Astrocyte (in vitro differentiated cells and primary cell): Measurements from ENCODE around the gene SLC44A3. TPM values are rescaled to one million over a fixed set of nuclear protein-coding genes. Genes with fewer than 3 reads are reported as not detected.

Source experiments
- DNase-seq: peaks from one replicate; pipeline ENCODE4 v3.0.0-alpha.2; 2010; ENCODE audit warnings: low read depth
- FAIRE-seq: peaks from 2 replicates; lab custom pipeline; 2011; peaks lifted over from hg19 to GRCh38; lab: Jason Lieb, UNC
- H2AFZ ChIP-seq: 2 replicates; pipeline ENCODE4 v1.6.0; 2012; ENCODE audit warnings: low read depth, low read length, inconsistent platforms
- H3K27ac ChIP-seq: 2 replicates; pipeline ENCODE4 v1.5.1; 2011; ENCODE audit warnings: low read depth, low read length, inconsistent platforms
- H3K27me3 ChIP-seq: 2 replicates; pipeline ENCODE4 v1.6.0; 2011; ENCODE audit warnings: low read length, inconsistent platforms; ENCODE audit not compliant: insufficient read depth
- H3K36me3 ChIP-seq: 2 replicates; pipeline ENCODE4 v1.5.1; 2011; ENCODE audit warnings: low read length, inconsistent platforms; ENCODE audit not compliant: insufficient read depth
- H3K4me1 ChIP-seq: 2 replicates; pipeline ENCODE4 v1.5.1; 2011; ENCODE audit warnings: low read length, inconsistent platforms; ENCODE audit not compliant: insufficient read depth
- H3K4me2 ChIP-seq: 2 replicates; pipeline ENCODE4 v1.6.0; 2012; ENCODE audit warnings: low read length, inconsistent platforms
- H3K4me3 ChIP-seq: 2 replicates; pipeline ENCODE4 v1.5.1; 2011; ENCODE audit warnings: low read depth, mild to moderate bottlenecking, low read length, inconsistent platforms; ENCODE audit not compliant: insufficient read depth
- H3K79me2 ChIP-seq: 2 replicates; pipeline ENCODE4 v1.6.0; 2012; ENCODE audit warnings: mild to moderate bottlenecking, low read length, inconsistent platforms; ENCODE audit not compliant: insufficient read depth
- H3K9ac ChIP-seq: 2 replicates; pipeline ENCODE4 v1.6.0; 2012; ENCODE audit warnings: mild to moderate bottlenecking, low read length, inconsistent platforms
- H3K9me3 ChIP-seq: 2 replicates; pipeline ENCODE4 v1.5.1; 2012; ENCODE audit warnings: low read depth, mild to moderate bottlenecking, low read length, inconsistent platforms; ENCODE audit not compliant: insufficient read depth
- H4K20me1 ChIP-seq: 2 replicates; pipeline ENCODE4 v1.6.0; 2012; ENCODE audit warnings: low read length, inconsistent platforms; ENCODE audit not compliant: insufficient read depth
- H3K27ac Mint-ChIP-seq: one replicate; pipeline ENCODE4 v1.8.0; 2021; ENCODE audit warnings: mild to moderate bottlenecking, mixed read lengths; ENCODE audit not compliant: unreplicated experiment
- H3K27me3 Mint-ChIP-seq: one replicate; pipeline ENCODE4 v1.8.0; 2021; ENCODE audit warnings: low read depth, mixed read lengths; ENCODE audit not compliant: unreplicated experiment
- H3K36me3 Mint-ChIP-seq: one replicate; pipeline ENCODE4 v1.8.0; 2021; ENCODE audit warnings: low read depth, mixed read lengths; ENCODE audit not compliant: unreplicated experiment
- H3K4me1 Mint-ChIP-seq: one replicate; pipeline ENCODE4 v1.8.0; 2021; ENCODE audit warnings: low read depth, mixed read lengths; ENCODE audit not compliant: unreplicated experiment
- H3K4me3 Mint-ChIP-seq: one replicate; pipeline ENCODE4 v1.8.0; 2021; ENCODE audit warnings: mild to moderate bottlenecking, moderate library complexity, mixed read lengths; ENCODE audit not compliant: unreplicated experiment
- H3K9me3 Mint-ChIP-seq: one replicate; pipeline ENCODE4 v1.8.0; 2021; ENCODE audit warnings: mild to moderate bottlenecking, mixed read lengths; ENCODE audit not compliant: unreplicated experiment
- EZH2 ChIP-seq: IDR thresholded peaks from 2 replicates; pipeline ENCODE4 v1.6.1; 2012; ENCODE audit warnings: mild to moderate bottlenecking, low read length, inconsistent platforms; ENCODE audit not compliant: insufficient read depth
- total RNA-seq: library from RNA; stranded (reverse); gene quantifications from 2 replicates; pipeline ENCODE4 v1.2.1, GENCODE V29; 2021
- TF ChIP-seq, protein P1 (sequence below): IDR thresholded peaks from 2 replicates; pipeline ENCODE4 v1.5.1; 2011; ENCODE audit warnings: low read depth, mild to moderate bottlenecking, inconsistent platforms, low read length, moderate library complexity; ENCODE audit not compliant: insufficient read depth

Gene SLC44A3
- total RNA-seq, 1 donor from 2014 or later, result 3.7 TPM

DNA sequence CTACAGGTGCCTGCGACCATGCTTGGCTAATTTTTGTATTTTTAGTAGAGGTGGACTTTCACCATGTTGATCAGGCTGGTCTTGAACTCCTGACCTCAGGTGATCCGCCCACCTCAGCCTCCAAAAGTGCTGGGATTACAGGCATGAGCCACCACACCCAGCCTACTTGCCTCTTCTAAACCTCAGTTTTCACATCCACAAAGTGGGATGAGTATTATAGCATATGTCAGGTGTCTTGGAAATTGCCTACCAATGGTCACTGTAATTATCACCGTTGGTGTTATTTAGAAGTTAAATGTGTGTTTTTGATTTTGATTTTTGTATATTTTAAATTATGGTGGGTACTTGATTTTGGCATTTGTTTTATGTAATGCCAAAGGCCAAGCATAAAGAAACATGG is 36.7 kb downstream of the SLC44A3 start:
- Histone ChIP-seq H3K79me2 (no peaks in the 10 kb centered on the region), H3K27ac (no peak overlapping the region), H2AFZ (no peak overlapping the region), H3K27me3 (no peaks in the 10 kb centered on the region), H3K9me3 (no peaks in the 10 kb centered on the region), H3K36me3 (no peaks in the 10 kb centered on the region), H4K20me1 (no peaks in the 10 kb centered on the region), H3K4me1 (peaks cover 8% of the 10 kb centered on the region), H3K4me2 (no peak overlapping the region), H3K9ac (no peak overlapping the region), H3K4me3 (no peak overlapping the region)
- DNase-seq, result no peak
- no peaks in the 10 kb centered on the region for H3K9me3 Mint-ChIP-seq
- no peak overlapping the region for H3K27ac Mint-ChIP-seq
- no peaks in the 10 kb centered on the region for H3K36me3 Mint-ChIP-seq
- TF ChIP-seq, protein P1, sequence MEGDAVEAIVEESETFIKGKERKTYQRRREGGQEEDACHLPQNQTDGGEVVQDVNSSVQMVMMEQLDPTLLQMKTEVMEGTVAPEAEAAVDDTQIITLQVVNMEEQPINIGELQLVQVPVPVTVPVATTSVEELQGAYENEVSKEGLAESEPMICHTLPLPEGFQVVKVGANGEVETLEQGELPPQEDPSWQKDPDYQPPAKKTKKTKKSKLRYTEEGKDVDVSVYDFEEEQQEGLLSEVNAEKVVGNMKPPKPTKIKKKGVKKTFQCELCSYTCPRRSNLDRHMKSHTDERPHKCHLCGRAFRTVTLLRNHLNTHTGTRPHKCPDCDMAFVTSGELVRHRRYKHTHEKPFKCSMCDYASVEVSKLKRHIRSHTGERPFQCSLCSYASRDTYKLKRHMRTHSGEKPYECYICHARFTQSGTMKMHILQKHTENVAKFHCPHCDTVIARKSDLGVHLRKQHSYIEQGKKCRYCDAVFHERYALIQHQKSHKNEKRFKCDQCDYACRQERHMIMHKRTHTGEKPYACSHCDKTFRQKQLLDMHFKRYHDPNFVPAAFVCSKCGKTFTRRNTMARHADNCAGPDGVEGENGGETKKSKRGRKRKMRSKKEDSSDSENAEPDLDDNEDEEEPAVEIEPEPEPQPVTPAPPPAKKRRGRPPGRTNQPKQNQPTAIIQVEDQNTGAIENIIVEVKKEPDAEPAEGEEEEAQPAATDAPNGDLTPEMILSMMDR, result no peak
- no peak for TF ChIP-seq EZH2
- H3K27me3 Mint-ChIP-seq, result no peaks in the 10 kb centered on the region
- H3K4me1 Mint-ChIP-seq, result peaks cover 8% of the 10 kb centered on the region
- FAIRE-seq, result no peak
- H3K4me3 Mint-ChIP-seq, result no peak overlapping the region

DNA sequence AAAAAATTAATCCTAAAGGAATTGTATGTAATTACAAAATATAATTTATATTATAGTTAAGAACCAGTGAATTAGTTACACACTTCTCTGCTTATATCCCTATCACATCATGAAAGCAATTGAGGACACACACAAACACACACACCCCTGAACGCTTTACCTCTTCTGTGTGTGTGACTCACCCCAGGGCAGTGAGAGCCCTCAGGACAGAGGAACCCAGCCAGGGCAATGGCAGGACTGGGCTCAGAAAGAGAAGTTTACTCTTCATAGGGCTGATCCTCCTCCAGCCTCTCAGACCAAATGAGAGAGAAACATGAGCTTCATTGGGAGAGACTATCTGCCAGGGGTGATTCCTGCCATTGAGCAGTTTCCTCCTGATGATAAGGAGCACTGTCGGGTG is 38.1 kb downstream of the SLC44A3 start:
- Histone ChIP-seq H3K4me3 (no peak overlapping the region), H3K9ac (no peak overlapping the region), H2AFZ (no peak overlapping the region), H3K4me2 (no peak overlapping the region), H3K36me3 (no peaks in the 10 kb centered on the region), H3K79me2 (no peaks in the 10 kb centered on the region), H3K9me3 (no peaks in the 10 kb centered on the region), H3K4me1 (peaks cover 18% of the 10 kb centered on the region), H4K20me1 (no peaks in the 10 kb centered on the region), H3K27ac (no peak overlapping the region), H3K27me3 (no peaks in the 10 kb centered on the region)
- FAIRE-seq (no peak), DNase-seq (peak; percentile 36)
- Mint-ChIP-seq H3K4me3 (no peak overlapping the region), H3K27me3 (no peaks in the 10 kb centered on the region), H3K9me3 (no peaks in the 10 kb centered on the region), H3K36me3 (no peaks in the 10 kb centered on the region), H3K27ac (no peak overlapping the region), H3K4me1 (peaks cover 22% of the 10 kb centered on the region)
- no peak for TF ChIP-seq EZH2

DNA sequence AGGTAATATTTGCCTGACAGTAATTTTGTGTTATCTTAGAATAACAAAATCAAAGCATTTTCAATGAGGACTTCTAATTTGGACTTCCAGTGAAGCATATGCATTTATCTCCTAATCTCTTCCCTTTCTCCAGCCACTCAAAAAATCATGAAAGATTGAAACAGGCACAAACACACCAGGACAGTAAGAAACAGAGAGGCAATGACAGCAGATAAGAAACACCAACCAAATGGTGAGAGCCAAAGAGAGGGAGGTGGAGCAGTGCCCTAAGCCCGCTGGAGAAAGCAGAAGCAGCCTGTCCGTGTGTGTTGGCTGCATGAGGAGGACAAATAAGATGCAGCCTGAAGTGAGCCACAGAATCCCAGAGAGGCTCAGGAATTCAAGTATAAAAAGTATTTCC is 39.0 kb downstream of the SLC44A3 start:
- Histone ChIP-seq H3K79me2 (no peaks in the 10 kb centered on the region), H3K36me3 (no peaks in the 10 kb centered on the region), H2AFZ (no peak overlapping the region), H3K9ac (no peak overlapping the region), H3K9me3 (no peaks in the 10 kb centered on the region), H3K4me2 (no peak overlapping the region), H3K27me3 (no peaks in the 10 kb centered on the region), H3K4me3 (no peak overlapping the region), H4K20me1 (no peaks in the 10 kb centered on the region), H3K4me1 (peaks cover 27% of the 10 kb centered on the region), H3K27ac (no peak overlapping the region)
- no peaks in the 10 kb centered on the region for H3K36me3 Mint-ChIP-seq
- no peak overlapping the region for H3K4me3 Mint-ChIP-seq
- FAIRE-seq (no peak), DNase-seq (no peak)
- no peaks in the 10 kb centered on the region for H3K9me3 Mint-ChIP-seq
- no peaks in the 10 kb centered on the region for H3K27me3 Mint-ChIP-seq
- TF ChIP-seq, protein P1, result no peak
- no peak for TF ChIP-seq EZH2
- H3K4me1 Mint-ChIP-seq, result peaks cover 31% of the 10 kb centered on the region
- no peak overlapping the region for H3K27ac Mint-ChIP-seq
